Measurements from ENCODE around the gene ABHD2. TPM values are rescaled to one million over a fixed set of nuclear protein-coding genes. Genes with fewer than 3 reads are reported as not detected.
"Not testable (repeated sequence)": the region's sequence is repeated elsewhere in the genome, so short reads cannot be mapped to it uniquely, and the experiment has no call there.

ABHD2 gene
- total and polyA plus RNA-seq, 4 donors: 11.7 to 200 (median 59.3) TPM

DNA sequence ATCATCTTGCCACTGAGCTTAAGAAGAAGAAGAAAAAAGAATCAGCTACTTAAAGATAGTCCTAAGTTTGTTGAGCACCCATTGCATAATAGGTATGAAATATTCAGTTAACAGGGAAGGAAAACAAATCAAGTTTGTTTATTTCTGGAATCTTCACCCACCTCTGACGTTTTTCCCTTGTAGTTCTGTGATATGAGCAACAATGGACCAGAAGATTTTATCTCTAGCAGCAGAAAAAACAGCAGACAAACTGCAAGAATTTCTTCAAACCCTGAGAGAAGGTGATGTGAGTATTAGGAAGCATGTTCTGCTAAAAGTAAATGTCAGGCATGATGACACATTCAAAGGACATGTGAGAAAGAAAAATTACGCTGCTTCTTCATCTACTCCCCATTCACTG lies 159.2 kb downstream of the ABHD2 start:
- DNase-seq (no peak), ATAC-seq (ENCODE audit: insufficient read depth, low FRiP score) (no peak)
- H3K27ac ChIP-seq (ENCODE audit: low read depth in 1 of 2, low read length in 1 of 2): no peak overlapping the region
- peaks cover 0 to 19% (median 2%) of the 10 kb centered on the region in 5 donors for H3K4me1 ChIP-seq (ENCODE audit: control insufficient read depth in 5 of 5, insufficient read depth in 5 of 5, low read length in 5 of 5)
- H3K36me3 ChIP-seq (ENCODE audit: control insufficient read depth in 4 of 4, insufficient read depth in 4 of 4, low read length in 4 of 4): peaks cover 0 to 8% (median 3%) of the 10 kb centered on the region in 4 donors
- H3K27me3 ChIP-seq (ENCODE audit: control insufficient read depth in 3 of 3, insufficient read depth in 3 of 3, low read length in 2 of 3): no peaks in the 10 kb centered on the region
- TF ChIP-seq, protein P1, sequence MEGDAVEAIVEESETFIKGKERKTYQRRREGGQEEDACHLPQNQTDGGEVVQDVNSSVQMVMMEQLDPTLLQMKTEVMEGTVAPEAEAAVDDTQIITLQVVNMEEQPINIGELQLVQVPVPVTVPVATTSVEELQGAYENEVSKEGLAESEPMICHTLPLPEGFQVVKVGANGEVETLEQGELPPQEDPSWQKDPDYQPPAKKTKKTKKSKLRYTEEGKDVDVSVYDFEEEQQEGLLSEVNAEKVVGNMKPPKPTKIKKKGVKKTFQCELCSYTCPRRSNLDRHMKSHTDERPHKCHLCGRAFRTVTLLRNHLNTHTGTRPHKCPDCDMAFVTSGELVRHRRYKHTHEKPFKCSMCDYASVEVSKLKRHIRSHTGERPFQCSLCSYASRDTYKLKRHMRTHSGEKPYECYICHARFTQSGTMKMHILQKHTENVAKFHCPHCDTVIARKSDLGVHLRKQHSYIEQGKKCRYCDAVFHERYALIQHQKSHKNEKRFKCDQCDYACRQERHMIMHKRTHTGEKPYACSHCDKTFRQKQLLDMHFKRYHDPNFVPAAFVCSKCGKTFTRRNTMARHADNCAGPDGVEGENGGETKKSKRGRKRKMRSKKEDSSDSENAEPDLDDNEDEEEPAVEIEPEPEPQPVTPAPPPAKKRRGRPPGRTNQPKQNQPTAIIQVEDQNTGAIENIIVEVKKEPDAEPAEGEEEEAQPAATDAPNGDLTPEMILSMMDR (IDR thresholded peaks at IDR 0.05; ENCODE audit: control extremely low read depth, extremely low read depth): no peak
- 69 to 76% methylated on average over 2 of the region's 2 CpGs for WGBS, 2 donors
- H3K9me3 ChIP-seq (ENCODE audit: control insufficient read depth in 4 of 4, insufficient read depth in 3 of 4, low read length in 3 of 4): no peaks in the 10 kb centered on the region
- peak overlapping the region in 1 of 2 donors; percentile 16 for H3K9ac ChIP-seq (ENCODE audit: insufficient read depth in 1 of 2, low read length in 2 of 2)
- no peak overlapping the region for H3K4me3 ChIP-seq

DNA sequence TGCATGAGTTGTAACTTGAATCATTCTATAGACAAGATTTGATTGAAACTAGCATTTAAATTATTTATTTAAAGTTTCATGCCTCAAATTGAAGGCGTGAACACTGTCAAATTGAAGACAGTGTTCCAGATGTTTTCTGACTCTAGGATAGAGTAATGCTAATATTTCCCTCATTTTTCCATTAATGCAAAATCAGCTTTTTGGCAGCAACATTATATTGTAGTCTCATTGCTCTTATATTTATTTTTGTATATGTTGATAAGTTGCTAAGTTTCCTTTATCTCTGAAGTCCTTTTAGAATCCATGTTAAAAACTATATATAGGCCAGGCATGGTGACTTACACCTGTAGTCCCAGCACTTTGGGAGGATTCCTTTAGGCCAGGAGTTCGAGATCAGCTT lies 160.3 kb downstream of the ABHD2 start:
- no peak overlapping the region for H3K4me3 ChIP-seq
- no peaks in the 10 kb centered on the region for H3K9me3 ChIP-seq (ENCODE audit: control insufficient read depth in 4 of 4, insufficient read depth in 3 of 4, low read length in 3 of 4)
- TF ChIP-seq, protein P1 (IDR thresholded peaks at IDR 0.05; ENCODE audit: control extremely low read depth, extremely low read depth): no peak
- WGBS, 2 donors: 89 to 98% methylated on average over 2 of the region's 2 CpGs
- H3K4me1 ChIP-seq (ENCODE audit: control insufficient read depth in 5 of 5, insufficient read depth in 5 of 5, low read length in 5 of 5): peaks cover 0 to 12% (median 2%) of the 10 kb centered on the region in 5 donors
- no peak for DNase-seq
- H3K9ac ChIP-seq (ENCODE audit: insufficient read depth in 1 of 2, low read length in 2 of 2): no peak overlapping the region
- H3K36me3 ChIP-seq (ENCODE audit: control insufficient read depth in 4 of 4, insufficient read depth in 4 of 4, low read length in 4 of 4): peaks cover 0 to 8% (median 3%) of the 10 kb centered on the region in 4 donors
- no peak for ATAC-seq (ENCODE audit: insufficient read depth, low FRiP score)
- H3K27ac ChIP-seq (ENCODE audit: low read depth in 1 of 2, low read length in 1 of 2): no peak overlapping the region
- no peaks in the 10 kb centered on the region for H3K27me3 ChIP-seq (ENCODE audit: control insufficient read depth in 3 of 3, insufficient read depth in 3 of 3, low read length in 2 of 3)

DNA sequence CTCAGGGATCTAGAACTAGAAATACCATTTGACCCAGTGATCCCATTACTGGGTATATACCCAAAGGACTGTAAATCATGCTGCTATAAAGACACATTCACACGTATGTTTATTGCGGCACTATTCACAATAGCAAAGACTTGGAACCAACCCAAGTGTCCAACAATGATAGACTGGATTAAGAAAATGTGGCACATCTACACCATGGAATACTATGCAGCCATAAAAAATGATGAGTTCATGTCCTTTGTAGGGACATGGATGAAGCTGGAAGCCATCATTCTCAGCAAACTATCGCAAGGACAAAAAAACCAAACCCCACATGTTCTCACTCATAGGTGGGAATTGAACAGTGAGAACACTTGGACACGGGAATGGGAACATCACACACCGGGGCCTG lies 161.9 kb downstream of the ABHD2 start:
- H3K36me3 ChIP-seq (ENCODE audit: control insufficient read depth in 4 of 4, insufficient read depth in 4 of 4, low read length in 4 of 4): peaks cover 0 to 12% (median 6%) of the 10 kb centered on the region in 4 donors
- not testable (repeated sequence) for ATAC-seq (ENCODE audit: insufficient read depth, low FRiP score); H3K9me3 ChIP-seq (ENCODE audit: control insufficient read depth in 4 of 4, insufficient read depth in 3 of 4, low read length in 3 of 4); H3K27me3 ChIP-seq (ENCODE audit: control insufficient read depth in 3 of 3, insufficient read depth in 3 of 3, low read length in 2 of 3); DNase-seq; H3K4me3 ChIP-seq; H3K9ac ChIP-seq (ENCODE audit: insufficient read depth in 1 of 2, low read length in 2 of 2); H3K4me1 ChIP-seq (ENCODE audit: control insufficient read depth in 5 of 5, insufficient read depth in 5 of 5, low read length in 5 of 5); H3K27ac ChIP-seq (ENCODE audit: low read depth in 1 of 2, low read length in 1 of 2)
- 88 to 92% methylated on average over 5 of the region's 5 CpGs for WGBS, 2 donors

Small RNA genes within 50 kb of the gene (small RNA-seq; reads per million reads assigned to genes)
- not detected for gene RNU7-195P (ENCODE audit: low replicate concordance)

Other genes with a start within 250 kb of the ABHD2 start
- gene HAPLN3, start 192.9 kb upstream of the ABHD2 start, total RNA-seq: 10 to 100 TPM in 1 of 2 donors, 1 to 10 TPM in 1; 5.7 to 15.5 TPM
- gene HAPLN3, start 192.9 kb upstream of the ABHD2 start, polyA plus RNA-seq: 10 to 100 TPM in 1 of 2 donors, 1 to 10 TPM in 1; 3.9 to 15.4 TPM
- gene MFGE8, start 175.1 kb upstream of the ABHD2 start, total RNA-seq: 100 to 1,000 TPM in 1 of 2 donors, 10 to 100 TPM in 1; 78.6 to 135 TPM
- 100 to 1,000 TPM in 1 of 2 donors, 10 to 100 TPM in 1; 84.7 to 107 TPM for gene MFGE8, start 175.1 kb upstream of the ABHD2 start, polyA plus RNA-seq
- not detected for gene RLBP1, start 133.1 kb downstream of the ABHD2 start, total RNA-seq
- gene RLBP1, start 133.1 kb downstream of the ABHD2 start, polyA plus RNA-seq: not detected
- gene FANCI, start 155.5 kb downstream of the ABHD2 start, total RNA-seq: 10 to 100 TPM in 1 of 2 donors, 1 to 10 TPM in 1; 8.6 to 11.9 TPM
- gene FANCI, start 155.5 kb downstream of the ABHD2 start, polyA plus RNA-seq: 1 to 10 TPM; 3.2 to 4.0 TPM
- 10 to 100 TPM; 51.2 to 84.9 TPM for gene POLG, start 246.4 kb downstream of the ABHD2 start, total RNA-seq
- gene POLG, start 246.4 kb downstream of the ABHD2 start, polyA plus RNA-seq: 10 to 100 TPM; 36.7 to 39.4 TPM

Data from lung (tissue), 13 donors.